ENCODE measurements around the gene ZNF280B. TPM values are rescaled to one million over a fixed set of nuclear protein-coding genes. Genes with fewer than 3 reads are reported as not detected.

Gene ZNF280B
- polyA plus RNA-seq, 1 donor (not counting 4 experiments of a cell fraction or from before 2014, with no cell fraction given), result 0.04 TPM

- Histone ChIP-seq H3K79me2 (ENCODE audit: control insufficient read depth, insufficient read depth, low read length) (no peaks in the 10 kb centered on the region), H4K20me1 (ENCODE audit: control insufficient read depth, extremely low read depth, insufficient read depth, low read length) (no peaks in the 10 kb centered on the region), H3K4me2 (ENCODE audit: control insufficient read depth, extremely low read depth, insufficient read depth, low read depth, low read length) (no peak overlapping the region), H3K36me3 (ENCODE audit: control insufficient read depth in 2 of 2, extremely low read depth in 1 of 2, insufficient read depth in 2 of 2, low read length in 2 of 2) (no peaks in the 10 kb centered on the region), H3K27me3 (ENCODE audit: control insufficient read depth, extremely low read depth, insufficient read depth, low read length) (no peaks in the 10 kb centered on the region), H3K9me3 (ENCODE audit: control insufficient read depth, low read depth, low read length) (no peaks in the 10 kb centered on the region), H3K9me1 (ENCODE audit: control insufficient read depth, extremely low read depth, insufficient read depth, low read length) (no peaks in the 10 kb centered on the region), H3K4me1 (ENCODE audit: control insufficient read depth, extremely low read depth, insufficient read depth, low read length) (no peaks in the 10 kb centered on the region), H3K4me3 (ENCODE audit: control insufficient read depth in 2 of 3, extremely low read depth in 1 of 3, insufficient read depth in 2 of 3, low read depth in 1 of 3, low read length in 3 of 3) (no peak overlapping the region), H2AFZ (ENCODE audit: control insufficient read depth, low read length) (no peak overlapping the region), H3K27ac (ENCODE audit: control insufficient read depth, insufficient read depth, low read length) (no peak overlapping the region), H3K9ac (ENCODE audit: control insufficient read depth, extremely low read depth, insufficient read depth, low read length) (no peak overlapping the region)
- TF ChIP-seq EZH2 (IDR thresholded peaks at IDR 0.05; ENCODE audit: low read length), result no peak
- TF ChIP-seq CTCF (optimal IDR thresholded peaks at IDR 0.05 in 1 of 3, IDR thresholded peaks at IDR 0.05 in 1 of 3, conservative IDR thresholded peaks at IDR 0.05 in 1 of 3; ENCODE audit: extremely low read depth in 1 of 3, insufficient read depth in 2 of 3, low read length in 3 of 3), result no peak
- DNase-seq (ENCODE audit: low read depth, low spot score) (no peak), FAIRE-seq (no peak)
- dilution Hi-C loops (cut with MboI; ENCODE audit: extremely low pct_ligation_motif_present, low sequenced_read_pairs), result no loop called here
These were observed 28.4 kb upstream of the ZNF280B start for GRCh38 chr22:22536916-22537315.

- Histone ChIP-seq H3K79me2 (ENCODE audit: control insufficient read depth, insufficient read depth, low read length) (no peaks in the 10 kb centered on the region), H3K4me1 (ENCODE audit: control insufficient read depth, extremely low read depth, insufficient read depth, low read length) (no peaks in the 10 kb centered on the region), H3K27ac (ENCODE audit: control insufficient read depth, insufficient read depth, low read length) (no peak overlapping the region), H3K9me1 (ENCODE audit: control insufficient read depth, extremely low read depth, insufficient read depth, low read length) (no peaks in the 10 kb centered on the region), H3K27me3 (ENCODE audit: control insufficient read depth, extremely low read depth, insufficient read depth, low read length) (no peaks in the 10 kb centered on the region), H3K9ac (ENCODE audit: control insufficient read depth, extremely low read depth, insufficient read depth, low read length) (no peak overlapping the region), H3K4me3 (ENCODE audit: control insufficient read depth in 2 of 3, extremely low read depth in 1 of 3, insufficient read depth in 2 of 3, low read depth in 1 of 3, low read length in 3 of 3) (no peak overlapping the region), H3K4me2 (ENCODE audit: control insufficient read depth, extremely low read depth, insufficient read depth, low read depth, low read length) (no peak overlapping the region), H4K20me1 (ENCODE audit: control insufficient read depth, extremely low read depth, insufficient read depth, low read length) (no peaks in the 10 kb centered on the region), H3K36me3 (ENCODE audit: control insufficient read depth in 2 of 2, extremely low read depth in 1 of 2, insufficient read depth in 2 of 2, low read length in 2 of 2) (no peaks in the 10 kb centered on the region), H2AFZ (ENCODE audit: control insufficient read depth, low read length) (no peak overlapping the region), H3K9me3 (ENCODE audit: control insufficient read depth, low read depth, low read length) (no peaks in the 10 kb centered on the region)
- dilution Hi-C loops (cut with MboI; ENCODE audit: extremely low pct_ligation_motif_present, low sequenced_read_pairs), result no loop called here
- FAIRE-seq, result no peak
- no peak for DNase-seq (ENCODE audit: low read depth, low spot score)
- no peak for TF ChIP-seq CTCF (optimal IDR thresholded peaks at IDR 0.05 in 1 of 3, IDR thresholded peaks at IDR 0.05 in 1 of 3, conservative IDR thresholded peaks at IDR 0.05 in 1 of 3; ENCODE audit: extremely low read depth in 1 of 3, insufficient read depth in 2 of 3, low read length in 3 of 3)
- TF ChIP-seq EZH2 (IDR thresholded peaks at IDR 0.05; ENCODE audit: low read length), result no peak
These were observed 28.0 kb upstream of the ZNF280B start for GRCh38 chr22:22536515-22536914.

Measured in keratinocyte (primary cell).